Activated CD8-positive, alpha-beta memory T cell treated with anti-CD3 and anti-CD28 coated beads, Interleukin-2, amount 50 U/mL, for 48 hours (primary cell): ENCODE measurements around the gene VPS54.

ENCODE experiments used
- DNase-seq: peaks from one replicate; pipeline ENCODE4 v3.0.0-alpha.2; 2020

VPS54 gene

GRCh38 chr2:63899639-63900038, 119.6 kb downstream of the VPS54 start:
- DNase-seq, result no peak

- DNase-seq, result no peak
Observed at GRCh38 chr2:63898839-63899238, 120.4 kb downstream of the VPS54 start.

GRCh38 chr2:63894167-63894566, 125.1 kb downstream of the VPS54 start:
- DNase-seq, result no peak

GRCh38 chr2:63893163-63893562, 126.1 kb downstream of the VPS54 start:
- no peak for DNase-seq

- DNase-seq, result no peak
Observed at GRCh38 chr2:63891488-63892030, 127.7 kb downstream of the VPS54 start.

GRCh38 chr2:63890678-63891077, 128.6 kb downstream of the VPS54 start:
- no peak for DNase-seq

- no peak for DNase-seq
Observed at GRCh38 chr2:63888490-63889402, 130.5 kb downstream of the VPS54 start.

GRCh38 chr2:63888053-63888452, 131.2 kb downstream of the VPS54 start:
- no peak for DNase-seq

GRCh38 chr2:63886445-63886844, 132.8 kb downstream of the VPS54 start:
- no peak for DNase-seq

GRCh38 chr2:63882395-63883105, 136.7 kb downstream of the VPS54 start:
- DNase-seq, result no peak

- no peak for DNase-seq
Observed at GRCh38 chr2:63881205-63881604, 138.0 kb downstream of the VPS54 start.

GRCh38 chr2:63880625-63881024, 138.6 kb downstream of the VPS54 start:
- no peak for DNase-seq

- no peak for DNase-seq
Observed at GRCh38 chr2:63879876-63880433, 139.3 kb downstream of the VPS54 start.

GRCh38 chr2:63878486-63878885, 140.7 kb downstream of the VPS54 start:
- no peak for DNase-seq

- DNase-seq, result no peak
Observed at GRCh38 chr2:63876311-63876710, 142.9 kb downstream of the VPS54 start.

- DNase-seq, result no peak
Observed at GRCh38 chr2:63875559-63876245, 143.5 kb downstream of the VPS54 start.

GRCh38 chr2:63875131-63875527, 144.1 kb downstream of the VPS54 start:
- DNase-seq, result no peak

- no peak for DNase-seq
Observed at GRCh38 chr2:63874204-63875130, 144.8 kb downstream of the VPS54 start.

GRCh38 chr2:63872571-63873328, 146.5 kb downstream of the VPS54 start:
- DNase-seq, result no peak

- DNase-seq, result no peak
Observed at GRCh38 chr2:63871864-63872263, 147.4 kb downstream of the VPS54 start.

GRCh38 chr2:63870679-63871078, 148.5 kb downstream of the VPS54 start:
- no peak for DNase-seq
